ENCODE data around the gene B3GNT5. TPM values are rescaled to one million over a fixed set of nuclear protein-coding genes. Genes with fewer than 3 reads are reported as not detected.
A peak's percentile ranks its signal among the peaks of the same experiment; 100 is the strongest.
"Not testable (repeated sequence)": the region's sequence is repeated elsewhere in the genome, so short reads cannot be mapped to it uniquely, and the experiment has no call there.

The B3GNT5 gene
- total RNA-seq, 2 experiments from 2014 or later, result 11.3 to 13.3 TPM

DNA sequence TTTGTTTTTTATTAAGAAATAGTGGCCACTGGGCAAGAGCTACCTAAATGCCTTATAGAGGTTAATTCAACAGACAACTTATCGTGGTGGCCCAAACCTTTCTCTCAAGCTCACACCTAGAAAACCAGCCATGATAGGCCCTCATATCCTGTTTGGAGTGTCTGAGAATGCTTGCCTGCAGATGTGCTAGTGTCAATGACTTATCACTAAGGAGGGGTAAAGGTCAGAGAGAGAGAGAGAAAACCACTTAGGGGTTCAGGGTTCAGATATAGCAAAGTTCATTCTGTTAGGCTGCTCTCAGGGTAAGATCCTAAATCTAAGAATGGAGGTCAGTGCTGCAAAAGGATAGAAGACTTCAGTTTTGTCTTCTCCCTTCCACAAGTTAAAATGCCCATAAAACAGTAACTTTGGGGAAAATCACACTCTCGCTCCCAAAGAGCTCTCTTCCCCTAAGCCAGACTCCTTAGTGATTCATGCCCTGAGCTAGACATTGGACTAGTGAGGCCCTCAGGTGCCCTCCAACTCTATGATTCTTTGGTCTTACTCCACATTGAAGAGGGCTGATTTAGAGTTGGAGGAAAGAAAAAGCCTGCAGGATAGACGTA is 30.3 kb upstream of the B3GNT5 start:
- no peaks in the 10 kb centered on the region for H3K27me3 Mint-ChIP-seq
- peaks cover 1% of the 10 kb centered on the region for H3K9me3 Mint-ChIP-seq
- DNase-seq, result no peak
- no peak overlapping the region for H3K4me3 Mint-ChIP-seq
- no peak overlapping the region for H3K27ac Mint-ChIP-seq
- H3K36me3 Mint-ChIP-seq, result peaks cover 3% of the 10 kb centered on the region
- peaks cover 36% of the 10 kb centered on the region for H3K4me1 Mint-ChIP-seq

DNA sequence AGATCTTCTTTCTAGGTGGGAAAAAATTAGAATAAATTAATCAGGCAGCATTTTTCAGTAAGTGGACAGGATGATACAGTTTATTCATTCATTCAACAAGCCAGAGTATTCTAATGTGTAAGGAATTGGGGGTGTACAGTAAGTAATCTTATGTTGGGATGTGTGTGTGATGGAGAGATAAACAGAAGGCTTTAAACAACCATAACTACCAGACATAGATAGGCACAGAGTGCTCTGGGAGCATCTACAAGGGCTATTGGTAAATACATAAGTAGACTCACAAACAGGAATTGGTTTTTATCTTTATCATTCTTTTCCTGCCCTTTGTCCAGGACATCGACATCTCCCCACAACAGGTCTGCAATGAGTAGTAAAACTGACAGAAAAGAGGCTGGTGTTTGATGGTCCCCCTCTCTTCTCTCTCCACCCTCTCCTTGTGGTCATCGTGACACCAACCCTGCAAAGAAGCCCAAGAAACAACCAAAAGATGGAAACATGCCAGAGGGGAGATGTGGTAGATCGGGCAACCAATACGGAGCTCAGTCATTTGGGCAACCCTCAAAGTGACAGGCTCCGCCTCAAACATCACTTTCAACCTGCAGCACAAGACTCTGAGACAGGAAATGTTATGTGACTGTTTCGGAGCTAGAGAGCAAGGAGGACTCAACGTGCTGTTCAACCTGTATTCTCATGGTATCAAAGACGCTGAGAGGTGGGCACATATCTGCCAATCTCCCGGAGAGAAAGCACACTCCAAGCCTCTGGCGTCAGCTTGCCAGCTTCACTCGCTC is 28.7 kb upstream of the B3GNT5 start:
- Mint-ChIP-seq H3K9me3 (peaks cover 1% of the 10 kb centered on the region), H3K4me3 (peak overlapping the region; percentile 46), H3K27ac (peak overlapping the region; percentile 47), H3K27me3 (no peaks in the 10 kb centered on the region), H3K4me1 (peaks cover 29% of the 10 kb centered on the region), H3K36me3 (no peaks in the 10 kb centered on the region)
- peak; percentile 27 for DNase-seq

DNA sequence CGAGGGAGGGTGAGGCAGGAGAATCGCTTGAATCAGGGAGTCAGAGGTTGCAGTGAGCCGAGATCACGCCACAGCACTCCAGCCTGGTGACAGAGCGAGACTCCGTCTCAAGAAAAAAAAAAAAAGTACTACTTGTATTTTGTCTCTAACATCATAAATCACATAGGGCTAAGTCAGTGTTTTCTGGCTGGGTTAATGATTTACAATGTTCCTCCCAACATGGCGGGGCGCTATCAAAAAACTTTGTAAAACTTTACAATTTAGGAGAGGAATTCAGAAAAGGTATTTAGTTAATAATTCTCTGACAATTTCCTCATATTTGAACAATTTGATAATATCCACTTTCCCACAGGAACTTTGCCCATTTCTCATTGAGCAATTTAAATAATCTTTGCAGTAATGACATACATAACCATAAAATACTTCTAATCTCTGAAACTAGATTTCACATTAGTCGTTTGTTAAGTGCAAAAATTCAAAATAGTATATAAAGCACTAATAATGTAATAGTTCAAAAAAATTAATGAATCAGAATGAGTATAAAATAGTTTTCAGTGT is 26.6 kb upstream of the B3GNT5 start:
- Mint-ChIP-seq H3K4me1 (peaks cover 29% of the 10 kb centered on the region), H3K27me3 (no peaks in the 10 kb centered on the region), H3K9me3 (peaks cover 1% of the 10 kb centered on the region), H3K4me3 (no peak overlapping the region), H3K36me3 (no peaks in the 10 kb centered on the region), H3K27ac (no peak overlapping the region)
- no peak for DNase-seq

DNA sequence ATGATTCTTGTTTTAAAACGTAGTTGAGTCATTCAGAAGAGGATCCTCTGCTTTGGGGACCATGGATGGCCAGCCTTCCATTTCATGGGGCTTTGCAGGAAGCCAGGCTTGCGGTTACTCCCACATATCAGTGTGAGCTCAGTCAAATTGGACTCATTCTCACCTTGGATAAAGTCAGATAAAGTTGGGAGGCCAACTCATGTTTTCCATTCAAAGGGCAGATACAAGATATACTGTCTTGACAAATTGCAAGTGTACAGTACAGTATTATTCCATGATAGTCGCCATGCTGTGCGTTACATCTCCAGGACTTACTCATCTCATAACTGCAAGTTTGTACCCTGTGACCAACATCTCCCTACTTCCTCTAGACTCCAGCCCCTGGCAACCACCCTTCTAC is 25.5 kb upstream of the B3GNT5 start:
- peaks cover 1% of the 10 kb centered on the region for H3K9me3 Mint-ChIP-seq
- no peak overlapping the region for H3K4me3 Mint-ChIP-seq
- no peaks in the 10 kb centered on the region for H3K36me3 Mint-ChIP-seq
- peaks cover 29% of the 10 kb centered on the region for H3K4me1 Mint-ChIP-seq
- no peak for DNase-seq
- H3K27ac Mint-ChIP-seq, result no peak overlapping the region
- no peaks in the 10 kb centered on the region for H3K27me3 Mint-ChIP-seq

DNA sequence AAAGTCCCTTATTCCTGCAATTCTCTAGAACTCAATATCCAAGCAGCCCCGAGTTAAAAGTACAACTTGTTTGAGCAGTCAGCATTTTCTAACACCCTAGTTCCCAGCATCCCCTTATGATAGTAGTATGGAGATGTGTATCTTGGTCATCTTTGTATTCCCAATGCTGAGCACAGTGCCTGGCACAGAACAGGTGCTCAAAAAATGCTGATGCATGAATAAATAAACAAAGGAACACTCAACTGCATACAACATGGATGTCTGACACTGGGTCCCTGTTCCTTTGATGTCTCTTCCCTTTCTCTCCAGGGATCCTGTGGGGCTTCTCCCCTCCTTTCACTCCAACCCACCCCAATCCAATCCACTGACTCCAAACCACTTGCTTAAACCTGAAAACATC is 23.9 kb upstream of the B3GNT5 start:
- no peak for DNase-seq
- Mint-ChIP-seq H3K9me3 (peaks cover 1% of the 10 kb centered on the region), H3K27me3 (no peaks in the 10 kb centered on the region), H3K4me3 (no peak overlapping the region), H3K36me3 (no peaks in the 10 kb centered on the region), H3K27ac (no peak overlapping the region), H3K4me1 (peaks cover 22% of the 10 kb centered on the region)

DNA sequence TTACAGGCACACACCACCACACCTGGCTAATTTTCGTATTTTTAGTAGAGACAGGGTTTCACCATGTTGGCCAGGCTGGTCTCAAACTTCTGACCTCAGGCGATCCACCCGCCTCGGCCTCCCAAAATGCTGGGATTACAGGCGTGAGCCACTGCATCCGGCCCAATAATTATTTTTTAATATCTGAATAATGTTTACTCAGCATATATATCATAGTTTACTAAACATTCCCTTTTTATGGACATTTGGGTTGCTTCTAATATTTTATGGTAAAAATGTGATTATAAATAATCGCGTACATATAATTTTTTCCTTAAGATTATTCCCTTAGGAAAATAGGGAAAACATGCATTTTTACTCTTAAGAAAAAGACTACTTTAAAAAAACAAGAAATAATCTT is 22.8 kb upstream of the B3GNT5 start:
- H3K36me3 Mint-ChIP-seq, result not testable (repeated sequence)

DNA sequence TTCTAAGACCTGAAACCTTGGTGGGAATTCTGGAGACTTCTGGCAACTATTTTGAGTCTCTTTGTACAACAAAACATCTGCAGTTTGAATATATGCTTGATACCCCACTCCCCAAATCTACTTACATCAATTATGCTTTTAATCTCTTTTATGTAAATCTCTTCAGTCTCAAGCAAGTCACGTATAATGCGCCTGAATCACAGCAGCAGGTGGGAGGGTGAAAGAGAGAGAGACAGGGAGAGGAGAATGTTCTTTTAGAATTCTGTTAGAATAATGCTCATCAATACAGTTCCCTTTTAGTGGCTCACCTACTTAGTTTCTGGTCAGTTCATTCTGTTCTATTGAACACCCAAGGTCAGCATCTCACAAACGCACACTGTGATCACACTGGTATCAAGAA is 22.2 kb upstream of the B3GNT5 start:
- Mint-ChIP-seq H3K36me3 (no peaks in the 10 kb centered on the region), H3K9me3 (peaks cover 1% of the 10 kb centered on the region), H3K4me3 (no peak overlapping the region), H3K27me3 (no peaks in the 10 kb centered on the region), H3K27ac (no peak overlapping the region), H3K4me1 (peaks cover 13% of the 10 kb centered on the region)
- DNase-seq, result no peak

More for the DNA sequence above, 22.8 kb upstream of the B3GNT5 start:
- DNase-seq, H3K4me3 Mint-ChIP-seq, H3K9me3 Mint-ChIP-seq, H3K27ac Mint-ChIP-seq, H3K27me3 Mint-ChIP-seq: not testable (repeated sequence)
- H3K4me1 Mint-ChIP-seq, result peaks cover 13% of the 10 kb centered on the region

DNA sequence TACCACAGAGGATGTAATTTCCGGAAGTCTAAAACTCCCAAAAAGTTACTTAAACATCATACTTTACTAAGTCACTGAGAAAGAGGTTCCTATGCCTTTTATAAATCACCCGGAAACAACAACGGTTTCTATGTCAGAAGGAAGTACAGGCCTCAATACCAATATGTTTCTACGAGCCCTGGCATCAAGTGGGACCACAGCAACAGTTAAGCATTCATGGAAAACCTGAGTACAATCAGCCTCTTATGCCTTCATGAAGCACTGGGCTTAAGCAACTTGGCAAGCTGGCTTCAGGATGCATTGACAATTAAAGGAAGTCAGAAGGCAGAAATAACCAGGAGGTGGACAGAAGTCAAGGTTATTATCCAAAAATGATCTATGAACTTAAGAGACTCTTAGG is 19.1 kb upstream of the B3GNT5 start:
- Mint-ChIP-seq H3K4me1 (peaks cover 4% of the 10 kb centered on the region), H3K27me3 (no peaks in the 10 kb centered on the region), H3K27ac (no peak overlapping the region), H3K4me3 (no peak overlapping the region), H3K36me3 (no peaks in the 10 kb centered on the region), H3K9me3 (no peaks in the 10 kb centered on the region)
- DNase-seq, result no peak

DNA sequence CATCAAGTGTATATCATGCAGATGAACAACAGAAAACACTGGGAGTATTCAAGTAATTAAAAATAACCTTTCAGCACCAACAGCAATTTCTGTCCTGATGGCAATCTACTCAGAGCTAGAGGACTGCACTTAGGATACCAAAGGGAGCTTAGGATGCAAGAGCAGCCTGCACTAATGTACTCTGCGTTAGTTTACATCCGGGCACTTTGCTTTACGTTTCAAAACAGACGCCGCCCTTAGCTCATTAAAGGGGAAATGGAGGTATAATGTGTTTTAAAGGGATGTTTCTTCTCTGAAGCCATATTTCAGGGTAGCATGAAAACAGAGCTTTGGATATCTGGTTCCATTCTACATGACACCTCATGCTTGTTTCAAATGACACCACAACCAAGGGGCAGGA is 14.0 kb upstream of the B3GNT5 start:
- Mint-ChIP-seq H3K27ac (no peak overlapping the region), H3K36me3 (peaks cover 11% of the 10 kb centered on the region), H3K9me3 (peaks cover 18% of the 10 kb centered on the region), H3K4me3 (no peak overlapping the region), H3K4me1 (peaks cover under 1% of the 10 kb centered on the region), H3K27me3 (peaks cover 7% of the 10 kb centered on the region)
- DNase-seq, result no peak

DNA sequence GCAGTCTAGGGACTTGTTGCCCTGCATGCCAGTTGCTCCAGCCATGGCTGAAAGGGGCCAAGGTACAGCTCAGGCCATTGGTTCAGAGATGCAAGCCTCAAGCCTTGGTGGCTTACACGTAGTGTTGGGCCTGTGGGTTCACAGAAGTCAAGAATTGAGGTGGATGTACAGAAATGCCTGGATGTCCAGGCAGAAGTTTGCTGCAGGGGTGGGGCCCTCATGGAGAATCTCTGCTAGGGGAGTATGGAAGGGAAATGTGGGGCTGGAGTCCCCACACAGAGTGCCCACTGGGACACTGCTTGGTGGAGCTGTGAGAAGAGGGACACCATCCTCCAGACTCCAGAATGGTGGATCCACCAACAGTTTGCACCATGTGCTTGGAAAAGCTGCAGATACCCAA is 10.6 kb upstream of the B3GNT5 start:
- Mint-ChIP-seq H3K4me3 (no peak overlapping the region), H3K4me1 (peaks cover 7% of the 10 kb centered on the region), H3K9me3 (peaks cover 18% of the 10 kb centered on the region), H3K36me3 (peaks cover 13% of the 10 kb centered on the region), H3K27ac (no peak overlapping the region), H3K27me3 (peaks cover 7% of the 10 kb centered on the region)
- DNase-seq, result no peak

DNA sequence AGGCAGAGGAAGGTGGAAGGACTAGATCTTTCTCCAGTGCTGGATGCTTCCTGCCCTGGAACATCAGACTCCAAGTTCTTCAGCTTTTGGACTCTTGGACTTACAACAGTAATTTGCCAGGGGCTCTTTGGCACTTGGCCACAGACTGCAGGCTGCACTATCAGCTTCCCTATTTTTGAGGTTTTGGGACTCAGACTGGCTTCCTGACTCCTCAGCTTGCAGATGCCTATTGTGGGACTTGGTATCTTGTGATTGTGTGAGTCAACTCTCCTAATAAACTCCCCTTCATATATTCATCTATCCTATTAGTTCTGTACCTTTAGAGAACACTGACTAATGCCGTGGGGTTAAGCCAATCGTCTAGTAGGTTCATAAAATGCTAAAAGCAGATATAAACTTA is 8.8 kb upstream of the B3GNT5 start:
- no peak overlapping the region for H3K27ac Mint-ChIP-seq
- no peak for DNase-seq
- H3K27me3 Mint-ChIP-seq, result peaks cover 6% of the 10 kb centered on the region
- no peak overlapping the region for H3K4me3 Mint-ChIP-seq
- H3K36me3 Mint-ChIP-seq, result peaks cover 13% of the 10 kb centered on the region
- peaks cover 7% of the 10 kb centered on the region for H3K4me1 Mint-ChIP-seq
- peaks cover 18% of the 10 kb centered on the region for H3K9me3 Mint-ChIP-seq

DNA sequence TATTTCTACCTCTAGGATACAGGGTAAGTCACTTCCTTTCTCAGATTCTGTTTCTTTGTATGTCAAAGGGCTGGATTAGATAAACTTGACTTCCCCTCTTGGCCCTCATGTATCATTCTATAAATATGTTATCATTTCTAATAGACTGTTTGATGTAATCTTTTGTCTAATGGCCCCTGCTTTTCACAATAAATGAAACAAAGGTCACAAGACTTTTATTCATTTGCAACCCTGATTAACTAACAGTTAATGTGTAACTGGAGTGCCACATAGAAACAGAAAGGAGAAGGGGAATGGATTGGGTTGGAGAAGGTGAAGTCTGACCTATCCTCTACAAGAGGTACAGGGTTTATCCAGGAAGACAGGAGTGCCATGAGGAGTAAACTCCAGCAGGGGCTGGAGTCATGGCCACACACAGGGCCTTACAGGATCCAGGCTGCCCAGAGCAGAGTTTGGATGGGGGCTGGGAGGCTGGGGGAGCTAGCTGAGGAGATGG is 8.0 kb upstream of the B3GNT5 start:
- H3K4me1 Mint-ChIP-seq, result peaks cover 7% of the 10 kb centered on the region
- H3K36me3 Mint-ChIP-seq, result peaks cover 13% of the 10 kb centered on the region
- no peak for DNase-seq
- H3K27me3 Mint-ChIP-seq, result no peaks in the 10 kb centered on the region
- no peak overlapping the region for H3K4me3 Mint-ChIP-seq
- no peak overlapping the region for H3K27ac Mint-ChIP-seq
- peaks cover 18% of the 10 kb centered on the region for H3K9me3 Mint-ChIP-seq

DNA sequence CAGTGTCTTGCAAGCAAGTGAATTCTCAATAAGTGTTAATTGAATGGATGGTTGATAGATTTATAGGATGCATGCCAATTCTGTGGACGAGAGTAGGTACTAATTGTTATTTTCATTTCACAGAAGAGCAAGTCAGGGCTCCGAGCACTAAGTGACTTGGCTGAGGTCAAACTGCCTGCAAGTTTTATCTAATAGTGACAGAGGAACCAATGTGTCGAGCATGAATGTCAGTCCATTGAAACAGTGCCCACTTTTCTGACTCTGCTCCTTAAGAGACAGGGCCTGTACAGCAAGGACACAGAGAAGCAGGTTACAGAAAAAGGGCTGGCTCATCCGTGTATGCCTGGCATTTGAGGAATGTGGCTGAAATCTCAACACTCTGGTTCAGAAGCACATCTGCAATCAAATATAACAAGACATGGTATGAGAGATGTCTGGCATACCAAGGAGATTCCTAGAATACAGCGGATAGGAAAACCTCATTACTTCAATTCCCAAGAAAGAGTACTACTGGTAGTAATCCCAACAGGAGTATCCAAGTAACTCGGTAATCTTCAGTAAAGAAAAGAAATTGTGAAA is 6.0 kb upstream of the B3GNT5 start:
- peaks cover 7% of the 10 kb centered on the region for H3K4me1 Mint-ChIP-seq
- DNase-seq, result no peak
- H3K27ac Mint-ChIP-seq, result no peak overlapping the region
- H3K4me3 Mint-ChIP-seq, result no peak overlapping the region
- peaks cover 7% of the 10 kb centered on the region for H3K9me3 Mint-ChIP-seq
- H3K36me3 Mint-ChIP-seq, result peaks cover 6% of the 10 kb centered on the region
- H3K27me3 Mint-ChIP-seq, result peaks cover 7% of the 10 kb centered on the region

DNA sequence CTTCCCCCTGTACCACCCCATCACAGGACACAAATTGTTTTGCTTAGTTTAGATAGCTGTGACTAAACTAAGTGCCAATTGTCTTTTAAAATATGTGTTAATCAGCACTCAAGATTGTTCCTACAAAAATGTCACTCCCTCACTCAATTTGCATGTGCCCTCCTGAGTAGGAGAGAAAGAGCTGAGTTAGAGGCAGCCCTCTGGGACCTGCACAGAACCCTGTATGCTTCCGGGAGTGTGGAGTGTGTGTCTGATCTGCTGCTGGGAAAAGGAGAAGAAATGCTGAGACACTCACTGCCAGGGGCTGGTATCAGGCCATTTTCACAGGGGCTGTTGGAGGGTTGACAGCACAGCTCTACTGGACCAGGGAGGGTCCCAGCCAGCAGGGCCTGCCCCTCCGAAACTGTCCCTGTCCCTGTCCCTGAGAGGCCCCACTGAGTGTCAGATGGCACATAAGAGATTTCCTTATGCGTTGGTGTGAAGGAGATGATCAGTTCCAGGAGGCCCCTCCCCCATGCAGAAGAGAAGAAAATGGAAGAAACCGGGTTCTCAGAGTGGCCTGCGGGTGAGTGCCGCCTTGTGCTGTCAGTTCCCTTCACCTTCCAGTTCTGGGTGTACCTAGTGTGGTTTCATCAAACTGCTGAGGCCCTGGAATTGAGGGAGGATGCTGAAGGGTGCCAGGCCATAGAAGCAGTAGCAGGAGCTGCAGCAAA is 3.9 kb upstream of the B3GNT5 start:
- peaks cover 1% of the 10 kb centered on the region for H3K36me3 Mint-ChIP-seq
- H3K27me3 Mint-ChIP-seq, result peaks cover 14% of the 10 kb centered on the region
- no peak for DNase-seq
- no peak overlapping the region for H3K27ac Mint-ChIP-seq
- H3K9me3 Mint-ChIP-seq, result no peaks in the 10 kb centered on the region
- no peak overlapping the region for H3K4me3 Mint-ChIP-seq
- peaks cover 10% of the 10 kb centered on the region for H3K4me1 Mint-ChIP-seq
